CD14-positive monocyte (primary cell): ENCODE data around the gene ETS1. TPM values are rescaled to one million over a fixed set of nuclear protein-coding genes. Genes with fewer than 3 reads are reported as not detected.

Experiments used
- DNase-seq, 3 donors: peaks; one replicate each; pipeline ENCODE4 v3.0.0-alpha.2; 2011 to 2022
- H2AFZ ChIP-seq: 2 replicates; pipeline ENCODE4 v1.6.0; 2012; ENCODE audit warnings: mild to moderate bottlenecking, low read depth, low read length, inconsistent platforms; ENCODE audit not compliant: insufficient read depth, poor library complexity, severe bottlenecking
- H3K27ac ChIP-seq, 2 donors: 1 replicate in 1 of 2; 2 replicates in 1 of 2; pipeline ENCODE4 v1.5.1; 2012 to 2013; ENCODE audit warnings: low read length in 2 of 2, control low read depth in 1 of 2, inconsistent platforms in 1 of 2, low read depth in 1 of 2, mild to moderate bottlenecking in 1 of 2
- H3K27me3 ChIP-seq, 2 donors: one replicate each; pipeline versions ENCODE4 v1.6.0 to v1.6.1; 2011 to 2013; ENCODE audit warnings: low read length in 2 of 2; ENCODE audit not compliant: control insufficient read depth in 2 of 2, insufficient read depth in 2 of 2
- H3K36me3 ChIP-seq, 2 donors: replicated peaks in 1 of 2; 1 replicate in 1 of 2; 2 replicates in 1 of 2; pipeline versions ENCODE4 v1.5.1 to v1.6.1; 2012 to 2013; ENCODE audit warnings: low read length in 2 of 2, control low read depth in 1 of 2, inconsistent platforms in 1 of 2, mild to moderate bottlenecking in 1 of 2; ENCODE audit not compliant: insufficient read depth in 2 of 2, control insufficient read depth in 1 of 2
- H3K4me1 ChIP-seq, 2 donors: 1 replicate in 1 of 2; 2 replicates in 1 of 2; pipeline versions ENCODE4 v1.5.1 to v1.6.1; 2012 to 2013; ENCODE audit warnings: low read length in 2 of 2, control low read depth in 1 of 2, inconsistent platforms in 1 of 2, mild to moderate bottlenecking in 1 of 2, moderate library complexity in 1 of 2; ENCODE audit not compliant: insufficient read depth in 2 of 2, control insufficient read depth in 1 of 2
- H3K4me2 ChIP-seq: replicated peaks from 2 replicates; pipeline ENCODE3; 2012; ENCODE audit warnings: low read length, moderate library complexity, mild to moderate bottlenecking; ENCODE audit not compliant: poor library complexity, severe bottlenecking; ENCODE audit errors: extremely low read depth
- H3K4me3 ChIP-seq, 3 experiments: fragments of 200-600 bp in 1 of 3; sonication (generic) in 1 of 3; replicated peaks in 1 of 3; 1 replicate in 2 of 3; 2 replicates in 1 of 3; pipeline ENCODE4 v1.5.1; 2011 to 2013; ENCODE audit warnings: low read length in 3 of 3, mild to moderate bottlenecking in 3 of 3, control low read depth in 2 of 3, low read depth in 2 of 3, inconsistent platforms in 1 of 3, moderate library complexity in 1 of 3
- H3K79me2 ChIP-seq: 2 replicates; pipeline ENCODE4 v1.6.0; 2012; ENCODE audit warnings: mild to moderate bottlenecking, control low read depth, inconsistent platforms, low read length, moderate library complexity; ENCODE audit not compliant: insufficient read depth
- H3K9ac ChIP-seq: 2 replicates; pipeline ENCODE4 v1.6.0; 2017; ENCODE audit warnings: low read length, mild to moderate bottlenecking; ENCODE audit not compliant: insufficient read depth, poor library complexity, severe bottlenecking
- H3K9me3 ChIP-seq, 2 donors: replicated peaks in 1 of 2; 1 replicate in 1 of 2; 2 replicates in 1 of 2; pipeline versions ENCODE4 v1.5.1 to v1.6.1; 2012 to 2013; ENCODE audit warnings: low read length in 2 of 2, control low read depth in 1 of 2; ENCODE audit not compliant: control insufficient read depth in 1 of 2, insufficient read depth in 1 of 2
- H4K20me1 ChIP-seq: 2 replicates; pipeline ENCODE4 v1.6.0; 2012; ENCODE audit warnings: mild to moderate bottlenecking, low read length, control low read depth, moderate library complexity; ENCODE audit not compliant: insufficient read depth
- H3K27ac Mint-ChIP-seq, 7 donors: one replicate each; pipeline ENCODE4 v1.8.0; 2020; ENCODE audit warnings: mild to moderate bottlenecking in 7 of 7, mixed read lengths in 7 of 7, moderate library complexity in 6 of 7, inconsistent platforms in 2 of 7
- H3K27me3 Mint-ChIP-seq, 3 donors: one replicate each; pipeline ENCODE4 v1.8.0; 2021 to 2022; ENCODE audit warnings: low read depth in 3 of 3, mild to moderate bottlenecking in 3 of 3, mixed read lengths in 3 of 3, moderate library complexity in 3 of 3, inconsistent platforms in 1 of 3
- H3K36me3 Mint-ChIP-seq, 2 donors: one replicate each; pipeline ENCODE4 v1.8.0; 2020; ENCODE audit warnings: mixed read lengths in 2 of 2, inconsistent platforms in 1 of 2, mild to moderate bottlenecking in 1 of 2
- H3K4me1 Mint-ChIP-seq: one replicate; pipeline ENCODE4 v1.8.0; 2020; ENCODE audit warnings: mild to moderate bottlenecking, mixed read lengths
- H3K4me3 Mint-ChIP-seq, 2 donors: one replicate each; pipeline ENCODE4 v1.8.0; 2020; ENCODE audit warnings: mild to moderate bottlenecking in 2 of 2, mixed read lengths in 2 of 2, moderate library complexity in 1 of 2
- H3K9me3 Mint-ChIP-seq, 7 donors: one replicate each; pipeline ENCODE4 v1.8.0; 2020 to 2022; ENCODE audit warnings: mixed read lengths in 7 of 7, mild to moderate bottlenecking in 6 of 7, moderate library complexity in 6 of 7, inconsistent platforms in 2 of 7
- WGBS: methylation state at CpG from one replicate; pipeline ENCODE4 v1.1.5; 2013; ENCODE audit warnings: missing lambda C conversion rate; ENCODE audit not compliant: insufficient coverage; 5-methylcytosine and 5-hydroxymethylcytosine counted together
- intact Hi-C, 2 donors: fragments of 100-400 bp; cut with micrococcal nuclease; formaldehyde crosslinking; loops; one replicate each; pipeline versions ENCODE4 v1.15.0 to v1.15.1; 2023
- polyA plus RNA-seq, 3 donors: library from polyadenylated mRNA; depleted of rRNA in 1 of 3; unstranded in 2 of 3; stranded (reverse) in 1 of 3; fragments of 300-500 nt in 2 of 3; fragments of >200 nt in 1 of 3; fragmentation: Illumina TruSeq in 2 of 3; gene quantifications; 1 replicate in 2 of 3; 2 replicates in 1 of 3; pipeline ENCODE4 v1.2.3, GENCODE V29; 2012 to 2021
- TF ChIP-seq, protein P1 (sequence below): fragments of 200-600 bp; IDR thresholded peaks from one replicate; pipeline ENCODE4 v1.8.0; 2022; ENCODE audit warnings: antibody characterized with exemption, mild to moderate bottlenecking

The ETS1 gene
- polyA plus RNA-seq, 3 donors = 0.67 to 1.6 (median 1.6) TPM

- Mint-ChIP-seq H3K4me1 (no peaks in the 10 kb centered on the region), H3K27ac (no peak overlapping the region), H3K27me3 (peaks cover 0 to 3% (median 0%) of the 10 kb centered on the region in 3 donors), H3K9me3 (no peaks in the 10 kb centered on the region), H3K4me3 (no peak overlapping the region), H3K36me3 (no peaks in the 10 kb centered on the region)
- Histone ChIP-seq H3K4me1 (no peaks in the 10 kb centered on the region), H3K36me3 (no peaks in the 10 kb centered on the region), H3K4me3 (no peak overlapping the region), H3K27ac (no peak overlapping the region), H3K9ac (no peak overlapping the region), H4K20me1 (no peaks in the 10 kb centered on the region), H3K4me2 (no peak overlapping the region), H3K27me3 (no peaks in the 10 kb centered on the region), H2AFZ (no peak overlapping the region), H3K9me3 (no peaks in the 10 kb centered on the region), H3K79me2 (no peaks in the 10 kb centered on the region)
- WGBS = 86% methylated on average over 1 of the region's 1 CpG
- no peak for DNase-seq
- intact Hi-C loops = no loop called here
- TF ChIP-seq, protein P1, sequence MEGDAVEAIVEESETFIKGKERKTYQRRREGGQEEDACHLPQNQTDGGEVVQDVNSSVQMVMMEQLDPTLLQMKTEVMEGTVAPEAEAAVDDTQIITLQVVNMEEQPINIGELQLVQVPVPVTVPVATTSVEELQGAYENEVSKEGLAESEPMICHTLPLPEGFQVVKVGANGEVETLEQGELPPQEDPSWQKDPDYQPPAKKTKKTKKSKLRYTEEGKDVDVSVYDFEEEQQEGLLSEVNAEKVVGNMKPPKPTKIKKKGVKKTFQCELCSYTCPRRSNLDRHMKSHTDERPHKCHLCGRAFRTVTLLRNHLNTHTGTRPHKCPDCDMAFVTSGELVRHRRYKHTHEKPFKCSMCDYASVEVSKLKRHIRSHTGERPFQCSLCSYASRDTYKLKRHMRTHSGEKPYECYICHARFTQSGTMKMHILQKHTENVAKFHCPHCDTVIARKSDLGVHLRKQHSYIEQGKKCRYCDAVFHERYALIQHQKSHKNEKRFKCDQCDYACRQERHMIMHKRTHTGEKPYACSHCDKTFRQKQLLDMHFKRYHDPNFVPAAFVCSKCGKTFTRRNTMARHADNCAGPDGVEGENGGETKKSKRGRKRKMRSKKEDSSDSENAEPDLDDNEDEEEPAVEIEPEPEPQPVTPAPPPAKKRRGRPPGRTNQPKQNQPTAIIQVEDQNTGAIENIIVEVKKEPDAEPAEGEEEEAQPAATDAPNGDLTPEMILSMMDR = no peak
Measured at GRCh38 chr11:128416976-128417375, 170.4 kb downstream of the ETS1 start.

DNA sequence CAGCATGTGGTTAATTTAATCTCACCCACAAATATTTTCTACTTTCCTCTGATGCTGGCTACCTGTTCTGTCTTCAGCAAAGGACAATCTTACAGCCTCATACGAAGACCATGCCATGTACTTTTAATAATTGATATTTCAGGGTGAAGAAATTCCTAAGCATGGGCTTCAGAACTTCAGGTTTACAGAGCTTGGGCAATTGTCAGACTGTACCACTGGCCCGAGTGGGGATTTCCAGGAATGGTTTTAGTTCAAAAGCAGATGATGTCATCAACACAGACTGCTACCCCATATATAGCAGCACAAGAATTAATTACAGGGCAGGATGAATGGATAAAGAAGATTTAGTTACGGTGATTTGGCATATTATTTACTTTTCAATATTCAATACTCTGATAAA is 171.8 kb downstream of the ETS1 start:
- Histone ChIP-seq H4K20me1 (no peaks in the 10 kb centered on the region), H2AFZ (no peak overlapping the region), H3K4me2 (no peak overlapping the region), H3K36me3 (no peaks in the 10 kb centered on the region), H3K9ac (no peak overlapping the region), H3K27me3 (no peaks in the 10 kb centered on the region), H3K79me2 (no peaks in the 10 kb centered on the region), H3K4me1 (no peaks in the 10 kb centered on the region), H3K9me3 (no peaks in the 10 kb centered on the region), H3K27ac (no peak overlapping the region), H3K4me3 (no peak overlapping the region)
- WGBS = 100% methylated on average over 1 of the region's 3 CpGs
- H3K9me3 Mint-ChIP-seq = no peaks in the 10 kb centered on the region
- H3K4me1 Mint-ChIP-seq = no peaks in the 10 kb centered on the region
- H3K36me3 Mint-ChIP-seq = no peaks in the 10 kb centered on the region
- intact Hi-C loops = no loop called here
- H3K4me3 Mint-ChIP-seq = no peak overlapping the region
- H3K27me3 Mint-ChIP-seq = no peaks in the 10 kb centered on the region
- no peak for DNase-seq
- TF ChIP-seq, protein P1 = no peak
- H3K27ac Mint-ChIP-seq = no peak overlapping the region
